KMS-11 (cell line): ENCODE results near the gene ARHGEF28.

ENCODE experiments used
- H2AFZ ChIP-seq: fragments of 200-600 bp; sonication (generic); 2 replicates; pipeline ENCODE4 v1.6.1; 2016; ENCODE audit warnings: antibody characterized with exemption, mixed run types, low read depth
- H3K27ac ChIP-seq: fragments of 200-600 bp; sonication (generic); 2 replicates; pipeline ENCODE4 v1.6.1; 2016; ENCODE audit warnings: mild to moderate bottlenecking, mixed run types
- H3K27me3 ChIP-seq: fragments of 200-600 bp; sonication (generic); 2 replicates; pipeline ENCODE4 v1.6.1; 2017; ENCODE audit warnings: mild to moderate bottlenecking, low read depth, mixed run types, moderate library complexity; ENCODE audit not compliant: insufficient read depth
- H3K36me3 ChIP-seq: fragments of 200-600 bp; sonication (generic); 2 replicates; pipeline ENCODE4 v1.6.1; 2017; ENCODE audit warnings: mild to moderate bottlenecking, mixed run types; ENCODE audit not compliant: insufficient read depth
- H3K4me1 ChIP-seq: fragments of 200-600 bp; sonication (generic); 2 replicates; pipeline ENCODE4 v1.6.1; 2016; ENCODE audit warnings: mild to moderate bottlenecking, low read depth, mixed run types; ENCODE audit not compliant: poor library complexity, severe bottlenecking
- H3K4me2 ChIP-seq: fragments of 200-600 bp; sonication (generic); 2 replicates; pipeline ENCODE4 v1.7.0; 2016; ENCODE audit warnings: mild to moderate bottlenecking, mixed run types
- H3K4me3 ChIP-seq: fragments of 200-600 bp; sonication (generic); IDR thresholded peaks from 2 replicates; pipeline ENCODE4 v1.6.1; 2017; ENCODE audit warnings: low read depth, low read length, mixed read lengths; ENCODE audit not compliant: insufficient read depth
- H3K79me2 ChIP-seq: fragments of 200-600 bp; sonication (generic); 2 replicates; pipeline ENCODE4 v1.6.1; 2016; ENCODE audit warnings: low read depth, mixed run types; ENCODE audit not compliant: insufficient read depth
- H3K9ac ChIP-seq: fragments of 200-600 bp; sonication (generic); 2 replicates; pipeline ENCODE4 v1.6.1; 2016; ENCODE audit warnings: mild to moderate bottlenecking, mixed run types
- H4K20me1 ChIP-seq: fragments of 200-600 bp; sonication (generic); 2 replicates; pipeline ENCODE4 v1.6.1; 2016; ENCODE audit warnings: mild to moderate bottlenecking, mixed run types; ENCODE audit not compliant: insufficient read depth
- CTCF ChIP-seq: fragments of 200-600 bp; sonication (generic); conservative IDR thresholded peaks from 2 replicates; pipeline ENCODE4 v1.6.1; 2017; ENCODE audit warnings: low read depth, mild to moderate bottlenecking, antibody characterized with exemption, low read length, moderate library complexity, mixed read lengths

ARHGEF28 gene

GRCh38 chr5:73726606-73727231, 100.7 kb downstream of the ARHGEF28 start:
- TF ChIP-seq CTCF = no peak
- Histone ChIP-seq H2AFZ (no peak overlapping the region), H3K36me3 (no peaks in the 10 kb centered on the region), H3K27ac (no peak overlapping the region), H3K9ac (no peak overlapping the region), H3K27me3 (no peaks in the 10 kb centered on the region), H3K4me3 (no peak overlapping the region), H3K4me2 (no peak overlapping the region), H4K20me1 (no peaks in the 10 kb centered on the region), H3K79me2 (no peaks in the 10 kb centered on the region), H3K4me1 (no peaks in the 10 kb centered on the region)

GRCh38 chr5:73727470-73727869, 101.5 kb downstream of the ARHGEF28 start:
- H3K27ac ChIP-seq = no peak overlapping the region
- no peaks in the 10 kb centered on the region for H4K20me1 ChIP-seq
- no peak overlapping the region for H3K4me3 ChIP-seq
- TF ChIP-seq CTCF = no peak
- no peaks in the 10 kb centered on the region for H3K79me2 ChIP-seq
- no peak overlapping the region for H3K9ac ChIP-seq
- no peaks in the 10 kb centered on the region for H3K27me3 ChIP-seq
- no peak overlapping the region for H3K4me2 ChIP-seq
- no peaks in the 10 kb centered on the region for H3K36me3 ChIP-seq
- no peaks in the 10 kb centered on the region for H3K4me1 ChIP-seq
- H2AFZ ChIP-seq = no peak overlapping the region

GRCh38 chr5:73728493-73729273, 102.7 kb downstream of the ARHGEF28 start:
- no peak overlapping the region for H3K27ac ChIP-seq
- H3K79me2 ChIP-seq = no peaks in the 10 kb centered on the region
- no peaks in the 10 kb centered on the region for H3K4me1 ChIP-seq
- H3K4me2 ChIP-seq = no peak overlapping the region
- H3K9ac ChIP-seq = no peak overlapping the region
- no peak for TF ChIP-seq CTCF
- no peaks in the 10 kb centered on the region for H3K27me3 ChIP-seq
- no peaks in the 10 kb centered on the region for H3K36me3 ChIP-seq
- no peaks in the 10 kb centered on the region for H4K20me1 ChIP-seq
- no peak overlapping the region for H3K4me3 ChIP-seq
- no peak overlapping the region for H2AFZ ChIP-seq

GRCh38 chr5:73729329-73729728, 103.3 kb downstream of the ARHGEF28 start:
- H3K4me2 ChIP-seq = no peak overlapping the region
- no peaks in the 10 kb centered on the region for H3K79me2 ChIP-seq

More at GRCh38 chr5:73729329-73729728, 103.3 kb downstream of the ARHGEF28 start:
- Histone ChIP-seq H3K27ac (no peak overlapping the region), H4K20me1 (no peaks in the 10 kb centered on the region), H3K27me3 (no peaks in the 10 kb centered on the region), H3K36me3 (no peaks in the 10 kb centered on the region), H3K4me1 (no peaks in the 10 kb centered on the region), H3K9ac (no peak overlapping the region), H2AFZ (no peak overlapping the region), H3K4me3 (no peak overlapping the region)
- TF ChIP-seq CTCF = no peak
